OCI-LY1 (cell line): ENCODE data around the gene PRKCE.

Experiments
- CTCF ChIP-seq: fragments of 200-600 bp; sonication (generic), shearing (Covaris generic); IDR thresholded peaks from 2 replicates; pipeline ENCODE4 v1.5.1; 2017; ENCODE audit warnings: mild to moderate bottlenecking, antibody characterized with exemption, low read length, moderate library complexity, mixed read lengths
- EZH2 ChIP-seq: fragments of 200-600 bp; sonication (generic), shearing (Covaris generic); IDR thresholded peaks from 2 replicates; pipeline ENCODE4 v1.8.0; 2017; ENCODE audit warnings: borderline replicate concordance, mixed run types, mild to moderate bottlenecking, antibody characterized with exemption, low read length, moderate library complexity, mixed read lengths

GRCh38 chr2:45647356-45647755 is 4.1 kb upstream of the PRKCE start:
- TF ChIP-seq CTCF: no peak
- no peak for TF ChIP-seq EZH2
